Naive thymus-derived CD4-positive, alpha-beta T cell (primary cell): ENCODE measurements around the gene RPL31. TPM values are rescaled to one million over a fixed set of nuclear protein-coding genes. Genes with fewer than 3 reads are reported as not detected.

Experiments used
- ATAC-seq: fragments of 150-1000 bp; cut with Tn5 transposase; 2 replicates; pipeline ENCODE4 v1.10.0; 2021; ENCODE audit warnings: mild to moderate bottlenecking, moderate library complexity
- CTCF ChIA-PET: fragments of 350-600 bp; sonication (Branson Sonifier 250); formaldehyde crosslinking; loops from one replicate; lab custom pipeline; 2021; ENCODE audit warnings: antibody characterized with exemption; lab: Charles Lee
- POLR2A ChIA-PET: fragments of 350-600 bp; sonication (Branson Sonifier 250); formaldehyde crosslinking; loops from one replicate; lab custom pipeline; 2021; ENCODE audit warnings: antibody characterized with exemption, inconsistent platforms; lab: Charles Lee
- DNase-seq, 9 donors: peaks; one replicate each; pipeline versions ENCODE4 v3.0.0 to v3.0.0-alpha.2; 2020 to 2022; ENCODE audit warnings: mixed read lengths in 1 of 9
- H3K27ac ChIP-seq: one replicate; pipeline ENCODE4 v1.7.0; 2013; ENCODE audit warnings: mild to moderate bottlenecking, low read depth, low read length, moderate library complexity
- H3K27me3 ChIP-seq, 2 donors: one replicate each; pipeline ENCODE4 v1.7.0; 2013; ENCODE audit warnings: low read length in 2 of 2, mild to moderate bottlenecking in 2 of 2, moderate library complexity in 2 of 2; ENCODE audit not compliant: control insufficient read depth in 2 of 2, insufficient read depth in 2 of 2
- H3K36me3 ChIP-seq, 3 experiments: 1 replicate in 2 of 3; 2 replicates in 1 of 3; pipeline ENCODE4 v1.7.0; 2013; ENCODE audit warnings: low read length in 3 of 3, mild to moderate bottlenecking in 3 of 3, moderate library complexity in 1 of 3; ENCODE audit not compliant: insufficient read depth in 3 of 3, control insufficient read depth in 2 of 3
- H3K4me1 ChIP-seq, 2 donors: one replicate each; pipeline ENCODE4 v1.7.0; 2013; ENCODE audit warnings: low read length in 2 of 2, mild to moderate bottlenecking in 2 of 2, moderate library complexity in 1 of 2; ENCODE audit not compliant: control insufficient read depth in 2 of 2, insufficient read depth in 2 of 2
- H3K4me3 ChIP-seq: 2 replicates; pipeline ENCODE4 v1.7.0; 2013; ENCODE audit warnings: mild to moderate bottlenecking, low read length
- H3K9me3 ChIP-seq, 3 experiments: 1 replicate in 2 of 3; 2 replicates in 1 of 3; pipeline ENCODE4 v1.7.0; 2013; ENCODE audit warnings: low read length in 3 of 3; ENCODE audit not compliant: control insufficient read depth in 2 of 3
- H3K27ac Mint-ChIP-seq, 9 donors: one replicate each; pipeline ENCODE4 v1.8.0; 2020 to 2022; ENCODE audit warnings: mixed read lengths in 9 of 9, mild to moderate bottlenecking in 8 of 9, moderate library complexity in 5 of 9, inconsistent platforms in 2 of 9
- H3K27me3 Mint-ChIP-seq, 5 donors: one replicate each; pipeline ENCODE4 v1.8.0; 2021 to 2022; ENCODE audit warnings: mixed read lengths in 5 of 5, mild to moderate bottlenecking in 1 of 5
- H3K36me3 Mint-ChIP-seq, 5 donors: one replicate each; pipeline ENCODE4 v1.8.0; 2020 to 2022; ENCODE audit warnings: mixed read lengths in 5 of 5, mild to moderate bottlenecking in 3 of 5, inconsistent platforms in 1 of 5
- H3K4me1 Mint-ChIP-seq, 7 donors: one replicate each; pipeline ENCODE4 v1.8.0; 2020 to 2022; ENCODE audit warnings: mixed read lengths in 7 of 7, mild to moderate bottlenecking in 3 of 7, inconsistent platforms in 1 of 7
- H3K4me3 Mint-ChIP-seq, 10 donors: one replicate each; pipeline ENCODE4 v1.8.0; 2020 to 2022; ENCODE audit warnings: mild to moderate bottlenecking in 10 of 10, mixed read lengths in 10 of 10, moderate library complexity in 6 of 10, inconsistent platforms in 2 of 10
- H3K9me3 Mint-ChIP-seq, 11 donors: one replicate each; pipeline ENCODE4 v1.8.0; 2020 to 2022; ENCODE audit warnings: mixed read lengths in 11 of 11, mild to moderate bottlenecking in 4 of 11, inconsistent platforms in 1 of 11, moderate library complexity in 1 of 11
- intact Hi-C, 2 donors: fragments of 100-400 bp; cut with micrococcal nuclease; formaldehyde crosslinking; loops; one replicate each; pipeline ENCODE4 v1.15.1; 2023
- polyA plus RNA-seq, 2 donors: library from polyadenylated mRNA; unstranded; fragments of 300-500 nt; fragmentation: Illumina TruSeq; gene quantifications; one replicate each; pipeline ENCODE4 v1.2.3, GENCODE V29; 2021
- total RNA-seq, 6 experiments: library from RNA in 5 of 6; stranded (reverse) in 5 of 6; gene quantifications; 1 replicate in 5 of 6; 2 replicates in 1 of 6; pipeline ENCODE4 v1.2.3 and lab custom pipeline; 2021 to 2026

Gene RPL31
- total and polyA plus RNA-seq, 7 experiments from 2014 or later, result 1,182 to 8,686 (median 2,740) TPM

- H3K4me1 Mint-ChIP-seq, result peaks cover 6 to 28% (median 12%) of the 10 kb centered on the region in 7 donors
- CTCF ChIA-PET, result interaction anchor here (0.6 to 3.4 kb wide), 15 partner anchors 10 to 559 kb away, joined by 3 to 64 read pairs (median 4); partner anchors contain the start of gene RPL31
- no peak for ATAC-seq
Observed at GRCh38 chr2:101012706-101013181, 10.7 kb downstream of the RPL31 start.

GRCh38 chr2:101014264-101014857 is 12.3 kb downstream of the RPL31 start:
- Mint-ChIP-seq H3K27ac (peak overlapping the region in 1 of 9 donors; percentile 46), H3K4me1 (peaks cover 4 to 21% (median 9%) of the 10 kb centered on the region in 7 donors), H3K4me3 (no peak overlapping the region), H3K9me3 (no peaks in the 10 kb centered on the region), H3K36me3 (peaks cover 0 to 24% (median 5%) of the 10 kb centered on the region in 5 donors), H3K27me3 (no peaks in the 10 kb centered on the region)
- no peaks in the 10 kb centered on the region for H3K4me1 ChIP-seq
- H3K36me3 ChIP-seq, result peaks cover 0 to 15% (median 0%) of the 10 kb centered on the region in 3 experiments
- CTCF ChIA-PET, result interaction anchor here (1.0 to 2.2 kb wide), 3 partner anchors 9 to 193 kb away, joined by 3 to 15 read pairs (median 3); no protein-coding TSS in a partner anchor
- no peak overlapping the region for H3K27ac ChIP-seq
- DNase-seq, result no peak
- intact Hi-C loops, result loop anchor here in 1 of 2 donors (5.0 to 10.0 kb wide), 2 partner anchors 403 to 820 kb away; no protein-coding TSS in a partner anchor
- H3K4me3 ChIP-seq, result no peak overlapping the region
- H3K9me3 ChIP-seq, result no peaks in the 10 kb centered on the region
- ATAC-seq, result no peak
- H3K27me3 ChIP-seq, result no peaks in the 10 kb centered on the region
- POLR2A ChIA-PET, result interaction anchor here (1.0 to 2.6 kb wide), 2 partner anchors 10 to 12 kb away, joined by 3 to 11 read pairs; partner anchors contain the start of gene RPL31

More at GRCh38 chr2:101012706-101013181, 10.7 kb downstream of the RPL31 start:
- H3K9me3 ChIP-seq, result no peaks in the 10 kb centered on the region
- Mint-ChIP-seq H3K9me3 (no peaks in the 10 kb centered on the region), H3K27ac (no peak overlapping the region), H3K4me3 (no peak overlapping the region), H3K27me3 (no peaks in the 10 kb centered on the region), H3K36me3 (peaks cover 0 to 26% (median 6%) of the 10 kb centered on the region in 5 donors)
- H3K27me3 ChIP-seq, result no peaks in the 10 kb centered on the region
- H3K36me3 ChIP-seq, result peaks cover 0 to 14% (median 0%) of the 10 kb centered on the region in 3 experiments
- no peak overlapping the region for H3K27ac ChIP-seq
- no peaks in the 10 kb centered on the region for H3K4me1 ChIP-seq
- H3K4me3 ChIP-seq, result no peak overlapping the region
- intact Hi-C loops, result loop anchor here (1.0 to 10.0 kb wide), 7 partner anchors 141 to 1436 kb away; partner anchors contain the start of gene CREG2 (in 1 of the 2)
- DNase-seq, result peak in 7 of 9 donors; percentile 16 to 51 (median 38)
- POLR2A ChIA-PET, result interaction anchor here (0.8 to 2.6 kb wide), 4 partner anchors 10 to 195 kb away, joined by 4 to 11 read pairs (median 4); partner anchors contain the start of gene RPL31

GRCh38 chr2:101017371-101017770 is 15.3 kb downstream of the RPL31 start:
- ATAC-seq (no peak), DNase-seq (no peak)
- peaks cover 0 to 9% (median 0%) of the 10 kb centered on the region in 3 experiments for H3K36me3 ChIP-seq
- no peak overlapping the region for H3K27ac ChIP-seq
- Mint-ChIP-seq H3K4me3 (no peak overlapping the region), H3K36me3 (peaks cover 0 to 27% (median 5%) of the 10 kb centered on the region in 5 donors), H3K27ac (peak overlapping the region in 1 of 9 donors; percentile 10), H3K9me3 (no peaks in the 10 kb centered on the region), H3K4me1 (peaks cover 1 to 15% (median 6%) of the 10 kb centered on the region in 7 donors), H3K27me3 (no peaks in the 10 kb centered on the region)
- no peak overlapping the region for H3K4me3 ChIP-seq
- no peaks in the 10 kb centered on the region for H3K4me1 ChIP-seq
- H3K27me3 ChIP-seq, result no peaks in the 10 kb centered on the region
- ChIA-PET CTCF (no interaction called here), POLR2A (interaction anchor here (0.7 kb wide), 1 partner anchor 20 kb away, joined by 4 read pairs; no protein-coding TSS in a partner anchor)
- intact Hi-C loops, result loop anchor here in 1 of 2 donors (10.0 kb wide), 1 partner anchor 817 kb away; no protein-coding TSS in a partner anchor
- no peaks in the 10 kb centered on the region for H3K9me3 ChIP-seq

- no peak overlapping the region for H3K4me3 Mint-ChIP-seq
- Histone ChIP-seq H3K4me1 (no peaks in the 10 kb centered on the region), H3K27ac (no peak overlapping the region), H3K36me3 (peaks cover 0 to 6% (median 0%) of the 10 kb centered on the region in 3 experiments), H3K27me3 (no peaks in the 10 kb centered on the region), H3K4me3 (no peak overlapping the region), H3K9me3 (no peaks in the 10 kb centered on the region)
- peak overlapping the region in 3 of 9 donors; percentile 25 to 79 (median 56) for H3K27ac Mint-ChIP-seq
- peaks cover 0 to 18% (median 5%) of the 10 kb centered on the region in 5 donors for H3K36me3 Mint-ChIP-seq
- no peaks in the 10 kb centered on the region for H3K27me3 Mint-ChIP-seq
- intact Hi-C loops, result loop anchor here in 1 of 2 donors (10.0 kb wide), 1 partner anchor 816 kb away; no protein-coding TSS in a partner anchor
- no peak for DNase-seq
- no peak for ATAC-seq
- no peaks in the 10 kb centered on the region for H3K9me3 Mint-ChIP-seq
- ChIA-PET POLR2A (no interaction called here), CTCF (interaction anchor here (0.6 kb wide), 1 partner anchor 863 kb away, joined by 3 read pairs; no protein-coding TSS in a partner anchor)
- peaks cover 0 to 6% (median 0%) of the 10 kb centered on the region in 7 donors for H3K4me1 Mint-ChIP-seq
Observed at GRCh38 chr2:101018934-101019333, 16.8 kb downstream of the RPL31 start.

GRCh38 chr2:101022221-101022620 is 20.1 kb downstream of the RPL31 start:
- Mint-ChIP-seq H3K4me3 (no peak overlapping the region), H3K4me1 (peaks cover 0 to 3% (median 0%) of the 10 kb centered on the region in 7 donors), H3K27ac (peak overlapping the region in 1 of 9 donors; percentile 2), H3K27me3 (no peaks in the 10 kb centered on the region), H3K9me3 (no peaks in the 10 kb centered on the region), H3K36me3 (peaks cover 0 to 9% (median 5%) of the 10 kb centered on the region in 5 donors)
- Histone ChIP-seq H3K4me1 (no peaks in the 10 kb centered on the region), H3K27ac (no peak overlapping the region), H3K9me3 (no peaks in the 10 kb centered on the region), H3K27me3 (no peaks in the 10 kb centered on the region), H3K4me3 (no peak overlapping the region), H3K36me3 (peaks cover 0 to 6% (median 0%) of the 10 kb centered on the region in 3 experiments)
- DNase-seq (no peak), ATAC-seq (no peak)
- CTCF ChIA-PET, result interaction anchor here (1.5 kb wide), 1 partner anchor 16 kb away, joined by 3 read pairs; no protein-coding TSS in a partner anchor
- POLR2A ChIA-PET, result interaction anchor here (0.6 kb wide), 1 partner anchor 77 kb away, joined by 3 read pairs; no protein-coding TSS in a partner anchor
- intact Hi-C loops, result no loop called here

GRCh38 chr2:101023327-101024107 is 21.4 kb downstream of the RPL31 start:
- intact Hi-C loops, result no loop called here
- ATAC-seq, result no peak
- peaks cover 0 to 6% (median 0%) of the 10 kb centered on the region in 3 experiments for H3K36me3 ChIP-seq
- Mint-ChIP-seq H3K36me3 (peaks cover 0 to 9% (median 5%) of the 10 kb centered on the region in 5 donors), H3K9me3 (no peaks in the 10 kb centered on the region), H3K27ac (peak overlapping the region in 2 of 9 donors; percentile 13 to 22), H3K27me3 (no peaks in the 10 kb centered on the region), H3K4me3 (no peak overlapping the region), H3K4me1 (peaks cover 0 to 3% (median 0%) of the 10 kb centered on the region in 7 donors)
- CTCF ChIA-PET, result interaction anchor here (1.5 kb wide), 1 partner anchor 14 kb away, joined by 3 read pairs; no protein-coding TSS in a partner anchor
- no peak for DNase-seq
- H3K9me3 ChIP-seq, result no peaks in the 10 kb centered on the region
- POLR2A ChIA-PET, result no interaction called here
- H3K27ac ChIP-seq, result no peak overlapping the region
- no peaks in the 10 kb centered on the region for H3K27me3 ChIP-seq
- no peaks in the 10 kb centered on the region for H3K4me1 ChIP-seq
- H3K4me3 ChIP-seq, result no peak overlapping the region
